Measurements from ENCODE around the gene CCDC60. TPM values are rescaled to one million over a fixed set of nuclear protein-coding genes. Genes with fewer than 3 reads are reported as not detected.

The CCDC60 gene
- polyA plus RNA-seq, 3 donors = not detected

- Histone ChIP-seq H3K4me3 (replicated peaks in 1 of 3; ENCODE audit: low read depth in 2 of 3, low read length in 3 of 3) (no peak overlapping the region), H3K4me1 (ENCODE audit: control insufficient read depth in 1 of 2, insufficient read depth in 2 of 2, low read length in 2 of 2) (no peaks in the 10 kb centered on the region), H3K9me3 (replicated peaks in 1 of 2; ENCODE audit: control insufficient read depth in 1 of 2, insufficient read depth in 1 of 2, low read length in 2 of 2) (no peaks in the 10 kb centered on the region), H3K27me3 (ENCODE audit: control insufficient read depth in 2 of 2, insufficient read depth in 2 of 2, low read length in 2 of 2) (no peaks in the 10 kb centered on the region), H3K79me2 (ENCODE audit: insufficient read depth, low read length) (no peaks in the 10 kb centered on the region), H4K20me1 (ENCODE audit: insufficient read depth, low read length) (no peaks in the 10 kb centered on the region), H2AFZ (ENCODE audit: insufficient read depth, low read depth, low read length, poor library complexity, severe bottlenecking) (no peak overlapping the region), H3K27ac (ENCODE audit: low read depth in 1 of 2, low read length in 2 of 2) (no peak overlapping the region), H3K36me3 (replicated peaks in 1 of 2; ENCODE audit: control insufficient read depth in 1 of 2, insufficient read depth in 2 of 2, low read length in 2 of 2) (no peaks in the 10 kb centered on the region), H3K9ac (ENCODE audit: insufficient read depth, low read length, poor library complexity, severe bottlenecking) (no peak overlapping the region), H3K4me2 (replicated peaks; ENCODE audit: extremely low read depth, low read length, poor library complexity, severe bottlenecking) (no peak overlapping the region)
- Mint-ChIP-seq H3K4me3 (no peak overlapping the region), H3K4me1 (no peaks in the 10 kb centered on the region), H3K27ac (no peak overlapping the region), H3K9me3 (no peaks in the 10 kb centered on the region), H3K36me3 (no peaks in the 10 kb centered on the region), H3K27me3 (ENCODE audit: low read depth in 3 of 3) (peaks cover 0 to 8% (median 0%) of the 10 kb centered on the region in 3 donors)
- TF ChIP-seq CTCF (IDR thresholded peaks at IDR 0.05) = no peak
- DNase-seq = no peak
- intact Hi-C loops (cut with micrococcal nuclease) = no loop called here
- no CpG with 5 or more reads among the region's 2 CpGs for whole genome bisulfite sequencing (ENCODE audit: insufficient coverage)
Observed at GRCh38 chr12:119578112-119578511, 243.6 kb downstream of the CCDC60 start.

GRCh38 chr12:119589097-119589496, 254.6 kb downstream of the CCDC60 start:
- H3K4me1 Mint-ChIP-seq = no peaks in the 10 kb centered on the region
- H3K36me3 Mint-ChIP-seq = no peaks in the 10 kb centered on the region
- no peak overlapping the region for H3K4me3 Mint-ChIP-seq
- intact Hi-C loops (cut with micrococcal nuclease) = no loop called here
- Histone ChIP-seq H2AFZ (ENCODE audit: insufficient read depth, low read depth, low read length, poor library complexity, severe bottlenecking) (no peak overlapping the region), H3K27ac (ENCODE audit: low read depth in 1 of 2, low read length in 2 of 2) (no peak overlapping the region), H3K9ac (ENCODE audit: insufficient read depth, low read length, poor library complexity, severe bottlenecking) (no peak overlapping the region), H3K4me3 (replicated peaks in 1 of 3; ENCODE audit: low read depth in 2 of 3, low read length in 3 of 3) (no peak overlapping the region), H3K4me1 (ENCODE audit: control insufficient read depth in 1 of 2, insufficient read depth in 2 of 2, low read length in 2 of 2) (no peaks in the 10 kb centered on the region), H3K36me3 (replicated peaks in 1 of 2; ENCODE audit: control insufficient read depth in 1 of 2, insufficient read depth in 2 of 2, low read length in 2 of 2) (no peaks in the 10 kb centered on the region), H3K27me3 (ENCODE audit: control insufficient read depth in 2 of 2, insufficient read depth in 2 of 2, low read length in 2 of 2) (peaks cover 13 to 21% of the 10 kb centered on the region in 2 donors), H4K20me1 (ENCODE audit: insufficient read depth, low read length) (no peaks in the 10 kb centered on the region), H3K9me3 (replicated peaks in 1 of 2; ENCODE audit: control insufficient read depth in 1 of 2, insufficient read depth in 1 of 2, low read length in 2 of 2) (no peaks in the 10 kb centered on the region), H3K4me2 (replicated peaks; ENCODE audit: extremely low read depth, low read length, poor library complexity, severe bottlenecking) (no peak overlapping the region), H3K79me2 (ENCODE audit: insufficient read depth, low read length) (no peaks in the 10 kb centered on the region)
- 100% methylated on average over 1 of the region's 1 CpG for WGBS (ENCODE audit: insufficient coverage)
- no peak overlapping the region for H3K27ac Mint-ChIP-seq
- no peak for TF ChIP-seq CTCF (IDR thresholded peaks at IDR 0.05)
- peaks cover 26 to 35% (median 30%) of the 10 kb centered on the region in 3 donors for H3K27me3 Mint-ChIP-seq (ENCODE audit: low read depth in 3 of 3)
- peak in 1 of 3 donors; percentile 8 for DNase-seq
- peaks cover 0 to 7% (median under 1%) of the 10 kb centered on the region in 7 donors for H3K9me3 Mint-ChIP-seq

Measured in CD14-positive monocyte (primary cell).